ENCODE data around the gene FREM3.

FREM3 gene

GRCh38 chr4:143658336-143658735 lies 42.1 kb downstream of the FREM3 start:
- DNase-seq: no peak

DNA sequence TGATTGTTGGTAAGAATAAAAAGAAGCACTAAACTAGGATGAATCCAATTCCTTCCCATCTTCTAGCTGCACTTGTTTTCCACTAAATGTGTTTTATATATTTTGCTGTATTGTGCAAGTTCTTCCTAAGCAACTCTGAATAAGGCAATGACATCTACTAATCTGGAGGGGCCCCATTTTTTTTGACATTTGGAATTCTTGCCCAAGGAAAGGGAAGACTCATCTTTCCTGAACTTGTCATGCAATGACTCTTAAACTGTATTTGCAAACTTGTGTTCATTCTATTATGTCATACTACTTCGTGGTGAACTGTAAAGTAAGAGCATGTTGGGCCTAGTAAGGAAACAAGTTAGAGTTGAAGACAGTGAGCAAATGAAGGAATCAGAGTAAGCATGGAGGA lies 45.9 kb downstream of the FREM3 start:
- DNase-seq: no peak

DNA sequence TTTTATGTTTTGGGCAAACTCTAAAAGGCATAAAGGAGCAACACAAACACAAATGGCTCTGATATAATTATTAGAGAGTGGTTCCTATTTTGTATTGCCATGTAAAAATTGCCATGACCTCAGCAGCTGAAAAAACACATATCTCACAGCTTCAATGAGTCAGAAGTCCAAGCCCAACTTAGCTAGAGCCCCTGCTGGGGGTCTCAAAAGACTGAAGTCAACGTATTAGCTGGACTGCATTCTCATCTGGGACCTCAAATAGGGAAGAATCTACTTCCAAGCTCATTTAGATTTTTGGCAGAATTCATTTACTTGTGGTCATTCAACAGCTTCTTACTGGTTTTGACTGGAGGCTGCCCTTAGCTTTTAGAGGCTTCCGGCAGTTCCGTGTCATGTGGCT lies 47.4 kb downstream of the FREM3 start:
- DNase-seq: no peak

DNA sequence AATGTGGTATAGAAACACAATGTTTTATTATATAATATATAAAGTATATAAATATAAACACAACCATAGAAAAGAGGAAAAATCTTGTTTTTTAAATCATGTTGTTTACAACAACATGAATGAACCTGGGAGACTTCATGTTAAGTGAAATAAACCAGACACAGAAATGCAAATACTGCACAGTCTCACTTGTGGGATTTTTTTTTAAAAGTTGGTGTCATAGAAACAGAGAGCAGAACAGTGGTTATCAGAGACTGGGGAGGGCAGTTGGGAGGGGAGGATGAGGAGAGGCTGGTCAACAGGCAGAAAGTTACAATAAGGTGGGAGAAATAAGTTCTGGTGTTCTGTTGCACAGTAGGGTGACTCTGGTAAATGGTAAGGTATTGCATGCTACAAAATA lies 57.1 kb downstream of the FREM3 start:
- DNase-seq: no peak

- DNase-seq: no peak
These were observed 57.9 kb downstream of the FREM3 start for GRCh38 chr4:143642611-143643010.

- no peak for DNase-seq
These were observed 59.1 kb downstream of the FREM3 start for GRCh38 chr4:143641361-143641760.

- DNase-seq: no peak
These were observed 65.7 kb downstream of the FREM3 start for GRCh38 chr4:143634763-143635162.

DNA sequence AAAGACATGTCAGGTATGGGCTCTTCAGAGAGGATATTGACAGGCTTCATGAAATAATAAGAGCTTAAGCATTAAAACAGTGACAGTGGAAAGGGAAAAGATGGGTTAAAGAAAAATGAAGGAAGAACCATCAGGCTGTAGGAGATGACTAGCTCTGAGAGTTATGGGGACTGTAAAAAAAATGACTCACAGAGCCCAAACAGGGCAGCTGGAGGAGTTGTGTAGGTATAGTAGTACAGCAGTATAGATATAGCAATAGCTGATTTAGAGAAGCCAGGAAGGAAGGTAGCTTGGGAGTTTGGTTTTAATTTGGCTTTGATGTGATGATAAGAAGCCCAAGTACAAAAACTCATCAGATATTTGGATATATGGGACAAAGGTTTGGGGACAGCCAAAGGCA lies 66.6 kb downstream of the FREM3 start:
- no peak for DNase-seq

DNA sequence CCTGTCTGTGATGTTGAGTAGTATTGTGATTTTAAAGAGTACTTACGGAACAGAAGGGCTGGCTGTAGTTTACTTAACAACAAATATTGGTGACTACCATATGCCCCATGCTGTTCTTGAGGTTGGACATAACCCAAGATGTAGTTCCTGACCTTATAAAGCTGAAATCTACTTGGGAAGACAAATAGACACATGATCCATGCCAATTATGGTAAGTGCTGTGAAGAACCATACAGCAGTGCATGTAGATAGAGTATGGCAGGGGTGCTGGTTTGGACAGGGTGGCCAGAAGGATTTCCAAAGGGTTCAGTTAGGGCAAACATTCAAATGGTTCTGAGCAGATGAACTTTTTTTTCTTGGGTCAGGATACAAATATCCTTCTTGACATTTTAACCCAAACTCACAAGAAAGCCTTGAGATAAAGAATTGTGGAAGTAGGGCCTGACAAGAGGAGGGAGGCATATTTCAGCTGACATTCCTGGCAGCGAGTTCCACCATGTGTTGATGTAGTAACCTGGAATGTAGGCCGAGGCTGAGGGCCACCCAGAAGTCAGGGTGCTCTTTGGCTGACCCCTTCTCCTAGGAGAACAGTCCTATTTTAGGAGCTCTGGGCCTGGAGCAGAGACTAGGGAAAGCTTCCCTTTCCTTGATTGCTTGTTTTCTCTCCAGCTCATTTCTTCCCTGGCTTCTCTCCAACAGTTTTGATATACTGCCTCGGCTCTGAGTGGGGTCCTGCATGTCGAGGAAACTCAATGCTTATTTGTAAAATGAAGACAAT lies 74.2 kb downstream of the FREM3 start:
- DNase-seq: no peak

DNA sequence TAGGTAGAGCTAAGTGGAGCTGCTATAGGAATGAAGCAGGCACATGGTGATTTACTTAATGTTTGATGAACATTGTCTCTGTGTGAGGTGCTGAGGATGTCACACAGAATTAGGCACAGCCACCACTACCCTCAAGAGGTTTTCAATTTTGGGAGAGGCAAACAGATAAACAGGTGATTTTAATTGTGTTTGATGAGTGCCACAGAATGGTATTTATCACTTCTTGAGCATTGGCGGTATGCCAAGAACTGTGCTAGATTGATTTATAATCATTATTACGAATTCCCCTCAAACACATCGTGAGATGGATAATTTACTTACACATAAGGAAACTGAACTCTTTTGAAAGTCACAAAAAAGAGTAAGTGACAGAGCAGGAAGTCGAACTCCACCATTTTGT lies 74.8 kb downstream of the FREM3 start:
- no peak for DNase-seq

DNA sequence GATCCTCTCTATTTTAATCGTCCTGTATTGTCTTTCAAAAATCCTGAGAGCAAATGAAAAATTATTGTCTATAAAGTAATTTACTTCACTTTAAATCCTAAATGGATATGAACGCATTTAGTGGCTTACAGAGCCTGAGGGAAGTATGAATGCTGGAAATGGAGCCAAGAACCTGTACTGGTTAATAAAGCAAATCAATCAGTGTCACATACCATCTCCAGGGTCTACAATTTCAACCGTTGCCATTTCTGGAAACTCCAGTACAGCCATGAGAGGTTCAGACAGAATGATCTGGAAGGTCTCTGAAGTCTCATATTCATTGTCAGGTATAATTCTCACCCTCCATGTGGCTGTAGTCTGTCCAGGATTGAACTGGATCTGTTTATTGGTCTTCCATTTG lies 76.6 kb downstream of the FREM3 start:
- DNase-seq: no peak

GRCh38 chr4:143618811-143619210 lies 81.7 kb downstream of the FREM3 start:
- no peak for DNase-seq

GRCh38 chr4:143617994-143618679 lies 82.3 kb downstream of the FREM3 start:
- DNase-seq: no peak

GRCh38 chr4:143616771-143617170 lies 83.7 kb downstream of the FREM3 start:
- DNase-seq: no peak

DNA sequence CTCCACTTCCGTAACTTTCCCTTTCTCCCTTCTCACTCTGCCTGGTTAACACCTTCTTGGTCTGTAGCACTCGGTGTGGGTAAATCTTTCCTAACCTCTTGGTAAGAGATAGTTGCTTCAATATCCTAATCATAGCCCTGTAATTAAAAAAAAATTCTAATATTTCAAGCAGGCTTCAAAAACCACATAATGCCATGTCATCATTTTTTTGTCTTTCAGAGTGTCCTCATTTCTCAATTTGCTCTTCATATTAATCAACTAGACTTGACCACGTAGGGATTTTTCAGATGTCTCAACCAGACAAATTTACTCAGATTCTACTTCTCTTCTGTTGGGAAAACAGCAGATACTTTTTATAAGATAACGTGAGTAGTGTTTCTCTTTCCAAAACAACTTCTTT lies 91.0 kb downstream of the FREM3 start:
- DNase-seq: no peak

DNA sequence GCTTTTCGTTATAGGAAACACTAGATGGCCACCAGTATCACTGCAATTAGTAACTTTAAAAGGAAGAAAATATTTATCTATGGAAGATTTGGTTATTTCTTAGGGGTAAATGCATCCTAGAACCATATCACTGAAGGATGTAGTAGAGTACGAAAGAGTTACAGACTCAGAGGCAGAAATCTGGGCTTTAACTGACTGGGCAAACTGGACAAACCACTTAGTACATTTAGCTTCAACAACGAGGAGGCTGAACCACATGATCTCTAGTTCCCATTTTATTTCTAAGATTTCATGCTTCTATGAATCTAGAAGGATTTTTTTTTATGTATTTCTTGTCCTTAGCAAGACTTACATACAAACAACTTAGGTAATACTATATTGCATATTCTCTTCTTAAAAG lies 94.0 kb downstream of the FREM3 start:
- no peak for DNase-seq

- no peak for DNase-seq
These were observed 100.6 kb downstream of the FREM3 start for GRCh38 chr4:143599827-143600226.

DNA sequence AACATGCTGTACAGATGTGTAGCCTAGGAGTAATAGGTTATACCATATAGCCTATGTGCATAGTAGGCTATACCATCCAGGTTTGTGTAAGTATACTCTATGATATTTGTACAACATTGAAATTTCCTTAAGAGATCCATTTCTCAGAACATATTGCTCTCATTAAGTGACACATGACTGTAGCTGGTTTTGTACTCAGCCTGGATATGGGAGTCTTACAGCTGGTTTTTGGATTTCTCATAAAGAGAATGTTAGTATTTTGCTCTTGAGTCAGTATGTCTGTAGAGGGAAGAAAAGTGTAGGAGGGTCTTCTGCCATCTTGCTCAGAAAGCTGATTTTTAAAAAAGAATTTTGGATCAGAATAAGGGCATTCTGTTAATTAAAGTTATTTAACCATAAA lies 101.7 kb downstream of the FREM3 start:
- DNase-seq: no peak

DNA sequence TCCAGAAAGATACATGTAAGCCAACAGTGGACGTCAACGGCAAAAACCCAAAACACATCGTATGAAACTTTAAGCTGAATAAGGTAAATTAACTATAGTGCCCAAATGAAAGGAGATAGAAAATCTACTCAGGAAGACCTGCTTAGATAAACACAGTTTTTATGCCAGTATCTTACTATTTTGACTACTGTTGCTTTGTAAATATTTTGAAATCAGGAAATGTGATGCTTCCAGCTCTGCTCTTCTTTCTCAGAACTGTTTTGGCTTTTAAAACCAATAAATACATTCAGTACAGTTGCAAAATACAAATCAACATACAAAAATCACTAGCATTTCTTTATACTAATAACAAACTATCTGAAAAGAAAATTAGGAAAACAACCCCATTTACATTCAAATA lies 103.2 kb downstream of the FREM3 start:
- DNase-seq: no peak

DNA sequence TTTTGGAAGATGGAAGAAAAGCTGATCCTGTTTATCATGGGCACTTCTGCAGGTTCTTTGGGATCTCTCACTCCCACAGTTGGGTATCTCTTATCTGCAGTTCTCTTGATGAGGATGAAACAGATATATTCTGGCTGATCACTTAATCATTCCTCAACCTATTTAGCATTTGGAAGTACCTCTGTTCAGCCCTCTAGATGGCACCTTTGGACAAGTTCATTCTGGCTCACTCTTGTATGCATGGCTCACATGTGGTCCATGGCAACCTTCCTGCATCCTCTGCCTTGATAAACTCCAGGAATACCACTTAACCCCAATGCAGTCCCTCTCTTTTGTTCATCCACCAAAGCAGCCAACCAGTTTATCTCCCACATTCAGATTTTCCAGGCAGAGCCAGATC lies 112.8 kb downstream of the FREM3 start:
- no peak for DNase-seq

- no peak for DNase-seq
These were observed 114.4 kb downstream of the FREM3 start for GRCh38 chr4:143586080-143586479.

DNA sequence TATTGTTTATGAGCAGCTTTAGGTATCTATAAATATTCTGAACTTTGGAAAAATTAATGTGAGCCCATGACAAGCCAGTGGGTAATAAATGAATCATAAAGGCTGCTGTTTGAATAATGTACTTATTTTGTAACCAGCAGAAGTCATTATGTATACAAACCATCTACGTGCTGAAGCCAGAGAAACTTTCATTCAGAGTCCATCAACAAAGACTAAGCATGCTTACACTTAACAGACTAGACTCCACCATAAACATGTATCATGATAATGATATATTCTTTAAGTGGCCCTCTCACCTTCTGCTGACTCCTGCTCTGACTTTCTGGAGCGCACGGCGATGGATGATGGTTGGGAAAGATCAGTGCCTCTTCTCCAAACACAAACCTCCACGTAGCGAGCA lies 114.9 kb downstream of the FREM3 start:
- DNase-seq: no peak

DNA sequence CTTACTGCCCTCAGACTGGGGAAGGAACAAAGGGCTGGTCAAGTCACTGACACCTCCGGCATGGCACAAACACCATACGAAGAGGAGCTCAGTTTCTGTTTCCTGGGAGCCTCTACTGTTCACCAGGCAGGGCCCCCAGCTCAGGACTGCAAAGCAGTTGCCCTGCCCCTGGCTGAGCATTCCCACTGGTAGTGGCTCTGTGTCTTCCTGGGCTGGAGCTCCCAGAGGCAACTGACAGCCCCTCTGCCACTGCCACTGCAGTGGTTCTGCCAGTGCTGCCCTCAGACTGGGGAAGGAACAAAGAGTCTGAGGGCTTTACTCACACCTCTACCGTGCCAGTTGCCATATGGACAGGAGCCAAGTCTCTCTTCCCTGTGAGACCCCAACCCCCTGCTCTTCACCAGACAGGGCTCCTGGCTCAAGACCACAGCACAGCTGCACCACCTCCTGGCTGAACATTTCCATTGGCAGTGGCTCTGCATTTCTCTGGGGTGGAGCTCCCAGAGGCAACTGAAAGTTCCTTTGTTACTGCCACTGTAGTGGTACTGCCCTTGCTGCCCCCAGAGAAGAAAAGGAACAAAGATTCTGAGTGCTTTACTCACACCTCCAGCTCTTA lies 119.0 kb downstream of the FREM3 start:
- DNase-seq: no peak

DNA sequence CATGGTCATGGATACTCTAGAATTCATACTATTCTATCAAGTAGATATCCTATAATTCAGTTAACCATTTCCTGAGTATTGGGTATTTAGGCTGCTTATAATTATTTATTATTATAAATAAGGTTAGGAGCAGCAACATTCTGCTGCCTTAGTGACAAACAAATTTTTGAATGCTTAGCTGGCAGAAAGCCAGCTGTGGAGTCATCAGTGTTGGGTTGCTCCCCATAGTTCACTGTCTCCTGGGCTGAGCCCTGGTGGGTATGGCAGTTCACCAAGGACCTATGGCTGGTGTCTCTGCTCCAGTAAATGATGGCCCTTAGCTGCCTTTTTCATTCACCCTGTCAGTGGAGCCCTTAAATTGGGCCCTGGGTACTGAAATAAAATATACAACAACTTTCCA lies 125.1 kb downstream of the FREM3 start:
- DNase-seq: no peak

Data from NCI-H1930 (cell line).